HepG2 (cell line): Measurements from ENCODE around the gene RPL23. TPM values are rescaled to one million over a fixed set of nuclear protein-coding genes. Genes with fewer than 3 reads are reported as not detected.
A peak's percentile ranks its signal among the peaks of the same experiment; 100 is the strongest.

ENCODE experiments used
- AKAP8 ChIP-seq: sonication (generic); formaldehyde crosslinking; IDR thresholded peaks from 2 replicates; pipeline ENCODE4 v1.5.1; 2020; ENCODE audit warnings: mild to moderate bottlenecking, missing genetic modification reagents
- BCL6 ChIP-seq: IDR thresholded peaks from 2 replicates; pipeline ENCODE4 v1.6.1; 2016; ENCODE audit warnings: missing genetic modification reagents, missing compliant biosample characterization
- DNMT1 ChIP-seq: sonication (generic); formaldehyde crosslinking; IDR thresholded peaks from 2 replicates; pipeline ENCODE4 v1.5.1; 2020; ENCODE audit warnings: mild to moderate bottlenecking, missing genetic modification reagents
- FOXO1 ChIP-seq: sonication (generic); formaldehyde crosslinking; IDR thresholded peaks from 2 replicates; pipeline ENCODE4 v1.4.0; 2020; ENCODE audit warnings: missing genetic modification reagents
- GTF2F1 ChIP-seq: fragments of 150-350 bp; IDR thresholded peaks from 2 replicates; pipeline ENCODE4 v1.6.1; 2014; ENCODE audit warnings: low read length
- HES4 ChIP-seq: sonication (generic); formaldehyde crosslinking; IDR thresholded peaks from 2 replicates; pipeline ENCODE4 v1.9.0; 2021; ENCODE audit warnings: mild to moderate bottlenecking, missing genetic modification reagents, borderline replicate concordance
- HMG20A ChIP-seq: IDR thresholded peaks from 2 replicates; pipeline ENCODE4 v1.6.1; 2016; ENCODE audit warnings: borderline replicate concordance
- POLR2AphosphoS5 ChIP-seq: IDR thresholded peaks from 2 replicates; pipeline ENCODE4 v1.6.1; 2012; ENCODE audit warnings: low read depth, low read length
- RBM22 ChIP-seq: fragments of 200-400 bp; formaldehyde crosslinking; optimal IDR thresholded peaks from 2 replicates; pipeline ENCODE3; 2017; ENCODE audit warnings: mild to moderate bottlenecking, low read length, moderate library complexity
- RELA ChIP-seq: sonication (generic); formaldehyde crosslinking; IDR thresholded peaks from 2 replicates; pipeline ENCODE4 v1.4.0; 2020; ENCODE audit warnings: missing genetic modification reagents
- RFX5 ChIP-seq: IDR thresholded peaks from 2 replicates; pipeline ENCODE4 v1.6.1; 2011; ENCODE audit warnings: low read depth, low read length, improper control_type of control experiment
- SIX1 ChIP-seq: sonication (generic); formaldehyde crosslinking; IDR thresholded peaks from 2 replicates; pipeline ENCODE4 v1.4.0; 2020; ENCODE audit warnings: missing genetic modification reagents, borderline replicate concordance
- YEATS2 ChIP-seq: sonication (generic); formaldehyde crosslinking; IDR thresholded peaks from 2 replicates; pipeline ENCODE4 v1.4.0; 2020; ENCODE audit warnings: missing genetic modification reagents, borderline replicate concordance
- ZBTB44 ChIP-seq: sonication (generic); formaldehyde crosslinking; IDR thresholded peaks from 2 replicates; pipeline ENCODE4 v1.4.0; 2020; ENCODE audit warnings: missing genetic modification reagents
- ZC3H4 ChIP-seq: sonication (generic); formaldehyde crosslinking; IDR thresholded peaks from 2 replicates; pipeline ENCODE4 v1.4.0; 2020; ENCODE audit warnings: missing genetic modification reagents, borderline replicate concordance
- ZFP82 ChIP-seq: sonication (generic); formaldehyde crosslinking; IDR thresholded peaks from 2 replicates; pipeline ENCODE4 v1.5.1; 2020; ENCODE audit warnings: mild to moderate bottlenecking, missing genetic modification reagents, borderline replicate concordance
- ZFY ChIP-seq: sonication (generic); formaldehyde crosslinking; IDR thresholded peaks from 2 replicates; pipeline ENCODE4 v1.4.0; 2020; ENCODE audit warnings: missing genetic modification reagents
- ZNF10 ChIP-seq: sonication (generic); formaldehyde crosslinking; IDR thresholded peaks from 2 replicates; pipeline ENCODE4 v1.4.0; 2020; ENCODE audit warnings: mild to moderate bottlenecking, low read depth, missing genetic modification reagents, borderline replicate concordance
- ZNF205 ChIP-seq: IDR thresholded peaks from 2 replicates; pipeline ENCODE4 v1.6.1; 2018; ENCODE audit warnings: missing biosample characterization, missing genetic modification reagents
- ZNF749 ChIP-seq: sonication (generic); formaldehyde crosslinking; IDR thresholded peaks from 2 replicates; pipeline ENCODE4 v1.8.0; 2022; ENCODE audit warnings: mild to moderate bottlenecking, missing genetic modification reagents, moderate library complexity, borderline replicate concordance
- ZNF770 ChIP-seq: sonication (generic); formaldehyde crosslinking; IDR thresholded peaks from 2 replicates; pipeline ENCODE4 v1.5.0; 2020; ENCODE audit warnings: mild to moderate bottlenecking, missing genetic modification reagents
- ZNF775 ChIP-seq: sonication (generic); formaldehyde crosslinking; IDR thresholded peaks from 2 replicates; pipeline ENCODE4 v1.4.0; 2020; ENCODE audit warnings: missing genetic modification reagents, mild to moderate bottlenecking, moderate library complexity, borderline replicate concordance
- polyA plus RNA-seq, 8 experiments: library from polyadenylated mRNA; depleted of rRNA in 3 of 8; stranded (reverse) in 7 of 8; unstranded in 1 of 8; fragments of >200 nt; fragmentation: Illumina TruSeq in 4 of 8; extraction: Trizol in 4 of 8; gene quantifications; 2 replicates each; pipeline versions ENCODE4 v1.2.1 to v1.2.3, GENCODE V29; 2011 to 2016; ENCODE audit warnings: low read depth in 4 of 8, missing spikeins in 1 of 8, mixed read lengths in 1 of 8; ENCODE audit not compliant: insufficient read depth in 1 of 8
- total RNA-seq, 5 experiments: library from RNA; depleted of rRNA; stranded (reverse); fragments of >200 nt; fragmentation: Illumina TruSeq; extraction: Trizol; gene quantifications; 2 replicates each; pipeline ENCODE4 v1.2.3, GENCODE V29; 2016; ENCODE audit warnings: low read depth in 1 of 5

The RPL23 gene
- total and polyA plus RNA-seq, 2 of the 13 experiments (the other 11 are each of a cell fraction or from before 2014, with no cell fraction given) = 2,790 to 4,860 TPM

GRCh38 chr17:38824899-38825761 lies 28.4 kb downstream of the RPL23 start, which contains the start of gene CWC25 (continued):
- TF ChIP-seq ZBTB44 (CRISPR knock-in tag) (peak; percentile 88), AKAP8 (CRISPR knock-in tag) (peak; percentile 92), ZC3H4 (peak; percentile 44), SIX1 (CRISPR knock-in tag) (peak; percentile 46), ZNF10 (CRISPR knock-in tag) (no peak), ZNF205 (CRISPR knock-in tag) (peak; percentile 91), ZNF749 (peak; percentile 86), BCL6 (peak; percentile 89), HMG20A (CRISPR knock-in tag) (peak; percentile 51; the same call in 1 of the 2 replicates), ZFY (CRISPR knock-in tag) (peak; percentile 99), YEATS2 (CRISPR knock-in tag) (peak; percentile 100), ZNF775 (no peak; the same call in 1 of the 2 replicates), FOXO1 (peak; percentile 88; the same call in 1 of the 2 replicates), RBM22 (peak; percentile 66), ZFP82 (CRISPR knock-in tag) (no peak), GTF2F1 (peak; percentile 89), RFX5 (peak; percentile 87), ZNF770 (CRISPR knock-in tag) (peak; percentile 90), RELA (peak; percentile 77; the same call in 1 of the 2 replicates), POLR2AphosphoS5 (peak; percentile 96), HES4 (CRISPR knock-in tag) (peak; percentile 50), DNMT1 (CRISPR knock-in tag) (0 out of 2 replicates have a peak, but pooled peaks have one; percentile 25)
